ENCODE measurements around the gene KLHL24. TPM values are rescaled to one million over a fixed set of nuclear protein-coding genes. Genes with fewer than 3 reads are reported as not detected.

Gene KLHL24
- total RNA-seq, 1 donor from 2014 or later: 97.2 TPM

GRCh38 chr3:183725387-183725786, 90.0 kb downstream of the KLHL24 start:
- no peak overlapping the region for H3K4me3 Mint-ChIP-seq
- Histone ChIP-seq H3K4me1 (no peaks in the 10 kb centered on the region), H3K27me3 (no peaks in the 10 kb centered on the region), H3K9ac (no peak overlapping the region), H3K4me3 (no peak overlapping the region), H3F3A (ENCODE audit: low read depth) (peaks cover 4% of the 10 kb centered on the region), H3K79me2 (ENCODE audit: low read depth) (peaks cover 8% of the 10 kb centered on the region), H2AFZ (replicated peaks) (no peak overlapping the region), H3K4me2 (no peak overlapping the region), H3K36me3 (peaks cover 60% of the 10 kb centered on the region), H3K27ac (no peak overlapping the region), H3K9me3 (ENCODE audit: low read depth) (no peaks in the 10 kb centered on the region), H4K20me1 (ENCODE audit: low read depth) (no peaks in the 10 kb centered on the region)
- H3K27ac Mint-ChIP-seq: no peak overlapping the region
- no peak for DNase-seq (ENCODE audit: low spot score)
- peaks cover 3% of the 10 kb centered on the region for H3K27me3 Mint-ChIP-seq (ENCODE audit: insufficient read depth, low read depth)
- no peak for TF ChIP-seq EZH2phosphoT487 (IDR thresholded peaks at IDR 0.05)
- no peak for TF ChIP-seq EZH2 (IDR thresholded peaks at IDR 0.05)
- TF ChIP-seq, protein P1, sequence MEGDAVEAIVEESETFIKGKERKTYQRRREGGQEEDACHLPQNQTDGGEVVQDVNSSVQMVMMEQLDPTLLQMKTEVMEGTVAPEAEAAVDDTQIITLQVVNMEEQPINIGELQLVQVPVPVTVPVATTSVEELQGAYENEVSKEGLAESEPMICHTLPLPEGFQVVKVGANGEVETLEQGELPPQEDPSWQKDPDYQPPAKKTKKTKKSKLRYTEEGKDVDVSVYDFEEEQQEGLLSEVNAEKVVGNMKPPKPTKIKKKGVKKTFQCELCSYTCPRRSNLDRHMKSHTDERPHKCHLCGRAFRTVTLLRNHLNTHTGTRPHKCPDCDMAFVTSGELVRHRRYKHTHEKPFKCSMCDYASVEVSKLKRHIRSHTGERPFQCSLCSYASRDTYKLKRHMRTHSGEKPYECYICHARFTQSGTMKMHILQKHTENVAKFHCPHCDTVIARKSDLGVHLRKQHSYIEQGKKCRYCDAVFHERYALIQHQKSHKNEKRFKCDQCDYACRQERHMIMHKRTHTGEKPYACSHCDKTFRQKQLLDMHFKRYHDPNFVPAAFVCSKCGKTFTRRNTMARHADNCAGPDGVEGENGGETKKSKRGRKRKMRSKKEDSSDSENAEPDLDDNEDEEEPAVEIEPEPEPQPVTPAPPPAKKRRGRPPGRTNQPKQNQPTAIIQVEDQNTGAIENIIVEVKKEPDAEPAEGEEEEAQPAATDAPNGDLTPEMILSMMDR (IDR thresholded peaks at IDR 0.05): no peak
- no peaks in the 10 kb centered on the region for H3K4me1 Mint-ChIP-seq
- H3K36me3 Mint-ChIP-seq: peaks cover 59% of the 10 kb centered on the region
- no peaks in the 10 kb centered on the region for H3K9me3 Mint-ChIP-seq

DNA sequence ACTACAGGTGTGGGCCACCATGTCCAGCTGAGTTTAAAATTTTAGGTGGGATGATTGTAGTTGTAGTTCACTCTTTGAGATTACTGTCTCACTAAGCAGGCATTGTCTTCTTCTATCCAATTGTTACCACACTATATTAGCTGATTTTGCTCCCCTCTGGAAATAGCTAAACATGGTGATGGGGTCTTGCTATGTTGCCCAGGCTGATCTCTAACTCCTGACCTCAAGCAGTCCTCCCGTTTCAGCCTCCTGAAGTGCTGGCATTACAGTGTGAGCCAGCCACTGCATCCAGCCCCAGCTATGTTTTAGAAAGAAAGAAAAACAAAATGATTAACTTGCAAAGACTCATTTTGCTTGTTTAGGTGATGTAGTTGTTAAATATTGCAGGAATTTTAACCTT, 92.8 kb downstream of the KLHL24 start:
- Histone ChIP-seq H3K27ac (no peak overlapping the region), H4K20me1 (ENCODE audit: low read depth) (no peaks in the 10 kb centered on the region), H3K79me2 (ENCODE audit: low read depth) (peaks cover 14% of the 10 kb centered on the region), H3F3A (ENCODE audit: low read depth) (no peaks in the 10 kb centered on the region), H3K27me3 (no peaks in the 10 kb centered on the region), H3K9ac (no peak overlapping the region), H3K4me2 (no peak overlapping the region), H3K9me3 (ENCODE audit: low read depth) (no peaks in the 10 kb centered on the region), H3K4me1 (no peaks in the 10 kb centered on the region), H2AFZ (replicated peaks) (no peak overlapping the region), H3K4me3 (no peak overlapping the region), H3K36me3 (peaks cover 48% of the 10 kb centered on the region)
- no peak for TF ChIP-seq EZH2phosphoT487 (IDR thresholded peaks at IDR 0.05)
- TF ChIP-seq, protein P1 (IDR thresholded peaks at IDR 0.05): no peak
- TF ChIP-seq EZH2 (IDR thresholded peaks at IDR 0.05): no peak
- Mint-ChIP-seq H3K4me3 (no peak overlapping the region), H3K27ac (no peak overlapping the region), H3K27me3 (ENCODE audit: insufficient read depth, low read depth) (no peaks in the 10 kb centered on the region), H3K4me1 (no peaks in the 10 kb centered on the region), H3K9me3 (no peaks in the 10 kb centered on the region), H3K36me3 (peaks cover 56% of the 10 kb centered on the region)
- no peak for DNase-seq (ENCODE audit: low spot score)

- Histone ChIP-seq H3F3A (ENCODE audit: low read depth) (no peaks in the 10 kb centered on the region), H3K4me1 (no peaks in the 10 kb centered on the region), H3K4me2 (no peak overlapping the region), H3K9ac (no peak overlapping the region), H3K27me3 (no peaks in the 10 kb centered on the region), H4K20me1 (ENCODE audit: low read depth) (no peaks in the 10 kb centered on the region), H3K36me3 (peaks cover 43% of the 10 kb centered on the region), H3K4me3 (no peak overlapping the region), H3K79me2 (ENCODE audit: low read depth) (peaks cover 10% of the 10 kb centered on the region), H3K27ac (no peak overlapping the region), H2AFZ (replicated peaks) (no peak overlapping the region), H3K9me3 (ENCODE audit: low read depth) (no peaks in the 10 kb centered on the region)
- Mint-ChIP-seq H3K9me3 (no peaks in the 10 kb centered on the region), H3K36me3 (peaks cover 64% of the 10 kb centered on the region), H3K4me3 (no peak overlapping the region), H3K27me3 (ENCODE audit: insufficient read depth, low read depth) (no peaks in the 10 kb centered on the region), H3K4me1 (no peaks in the 10 kb centered on the region), H3K27ac (no peak overlapping the region)
- TF ChIP-seq EZH2phosphoT487 (IDR thresholded peaks at IDR 0.05): no peak
- TF ChIP-seq EZH2 (IDR thresholded peaks at IDR 0.05): no peak
- TF ChIP-seq, protein P1 (IDR thresholded peaks at IDR 0.05): no peak
- no peak for DNase-seq (ENCODE audit: low spot score)
These were observed 94.9 kb downstream of the KLHL24 start for GRCh38 chr3:183730361-183730760.
